Stimulated activated CD8-positive, alpha-beta memory T cell treated with anti-CD3 and anti-CD28 coated beads, Interleukin-15, amount 100 ng/mL, for 4 hours (primary cell): ENCODE data around the gene CDH12.
"Not testable (repeated sequence)": the region's sequence is repeated elsewhere in the genome, so short reads cannot be mapped to it uniquely, and the experiment has no call there.

Source experiments
- DNase-seq, 2 donors: peaks; one replicate each; pipeline ENCODE4 v3.0.0-alpha.2; 2020; ENCODE audit warnings: low read depth in 2 of 2

The CDH12 gene

GRCh38 chr5:22649074-22649473, 204.1 kb downstream of the CDH12 start:
- DNase-seq: no peak

GRCh38 chr5:22644859-22645258, 208.3 kb downstream of the CDH12 start:
- DNase-seq: no peak

DNA sequence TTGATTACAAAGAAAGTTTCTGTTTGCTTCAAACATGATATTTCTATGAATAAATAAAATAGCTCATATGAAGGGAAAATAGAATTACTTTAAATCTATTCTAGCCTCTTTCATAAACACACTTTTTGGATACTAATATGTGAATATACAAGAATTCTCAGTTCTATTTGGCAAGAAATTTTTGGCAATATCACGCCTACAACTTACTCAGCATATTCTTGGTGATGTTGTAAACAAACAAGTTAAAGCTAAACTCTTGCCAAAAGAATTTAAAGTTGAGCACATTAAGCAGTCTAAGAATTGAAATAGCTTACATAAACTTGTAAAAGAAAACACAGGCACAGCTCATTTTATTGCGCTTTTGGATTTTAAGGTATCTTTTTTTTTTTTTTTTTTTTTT, 209.8 kb downstream of the CDH12 start:
- no peak for DNase-seq

DNA sequence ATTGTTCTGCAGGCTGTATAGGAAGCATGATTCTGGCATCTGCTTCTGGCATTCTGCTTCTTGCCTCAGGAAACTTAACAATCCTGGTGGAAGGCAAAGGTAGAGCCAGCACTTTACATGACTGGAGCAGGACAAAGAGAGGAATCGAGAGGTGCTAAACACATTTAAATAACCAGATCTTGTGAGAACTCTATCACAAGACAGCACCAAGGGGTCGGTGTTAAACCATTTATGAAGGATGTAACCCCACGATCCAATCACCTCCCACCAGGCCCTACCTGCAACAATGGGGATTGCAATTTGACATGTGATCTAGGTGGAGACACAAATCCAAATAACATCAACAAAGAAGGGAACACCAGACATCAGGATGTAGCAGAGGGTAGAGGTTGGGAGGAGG, 221.5 kb downstream of the CDH12 start:
- no peak for DNase-seq

DNA sequence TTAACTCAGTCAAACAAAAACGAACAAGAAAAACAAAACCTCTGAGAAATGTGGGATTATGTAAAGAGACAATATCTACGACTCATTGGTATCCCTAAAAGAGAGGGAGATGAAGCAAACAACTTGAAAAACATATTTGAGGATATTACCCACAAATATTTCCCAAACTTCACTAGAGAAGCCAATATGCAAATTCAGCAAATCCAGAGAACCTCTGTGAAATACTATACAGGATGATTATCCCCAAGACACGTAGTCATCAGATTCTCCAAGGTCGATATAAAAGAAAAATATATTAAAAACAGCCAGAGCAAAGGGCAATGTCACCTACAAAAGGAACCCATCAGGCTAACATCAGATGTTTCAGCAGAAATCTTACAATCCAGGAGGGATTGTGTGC, 226.1 kb downstream of the CDH12 start:
- DNase-seq: no peak

- DNase-seq: no peak
Observed at GRCh38 chr5:22625451-22625850, 227.7 kb downstream of the CDH12 start.

GRCh38 chr5:22621084-22621483, 232.1 kb downstream of the CDH12 start:
- DNase-seq: no peak

DNA sequence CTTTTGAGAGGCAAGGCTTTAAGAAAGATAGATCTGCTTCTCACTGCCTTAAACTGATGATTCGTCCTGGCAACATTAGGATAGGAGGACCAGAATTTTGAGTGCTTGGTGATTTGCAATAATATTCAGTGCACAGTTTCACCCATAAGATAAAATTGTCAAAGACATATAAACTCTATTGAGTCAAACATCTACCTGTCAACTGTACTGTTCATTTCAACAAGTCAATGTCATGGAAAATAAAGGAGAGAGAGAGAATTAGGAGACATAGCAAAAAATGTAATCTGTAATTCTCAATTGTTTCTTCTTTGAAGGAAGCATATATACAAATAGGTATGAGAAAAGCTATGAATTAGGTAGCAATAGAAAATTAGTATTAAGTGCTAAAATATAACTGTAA, 237.2 kb downstream of the CDH12 start:
- DNase-seq: no peak

GRCh38 chr5:22614486-22615094, 238.6 kb downstream of the CDH12 start:
- DNase-seq: no peak

DNA sequence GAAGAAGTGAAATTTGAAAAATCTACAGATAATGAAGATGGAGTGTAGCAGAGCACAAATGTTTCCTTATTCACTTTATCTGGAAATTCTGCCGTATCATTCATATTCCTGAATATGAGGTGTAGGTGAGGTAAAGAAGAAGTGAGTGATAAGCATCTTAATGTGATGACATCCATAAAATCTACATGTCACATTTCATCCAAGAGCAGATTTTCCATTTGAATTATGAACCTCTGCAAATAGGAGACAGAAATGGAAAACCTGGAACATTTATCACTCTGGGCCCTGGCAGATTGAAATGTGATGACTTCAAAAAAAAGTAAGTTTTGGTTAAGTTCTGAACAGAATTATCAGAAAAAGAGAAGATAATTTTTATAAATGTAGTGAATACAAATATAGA, 240.2 kb downstream of the CDH12 start:
- DNase-seq: no peak

GRCh38 chr5:22611327-22611726, 241.8 kb downstream of the CDH12 start:
- no peak for DNase-seq

DNA sequence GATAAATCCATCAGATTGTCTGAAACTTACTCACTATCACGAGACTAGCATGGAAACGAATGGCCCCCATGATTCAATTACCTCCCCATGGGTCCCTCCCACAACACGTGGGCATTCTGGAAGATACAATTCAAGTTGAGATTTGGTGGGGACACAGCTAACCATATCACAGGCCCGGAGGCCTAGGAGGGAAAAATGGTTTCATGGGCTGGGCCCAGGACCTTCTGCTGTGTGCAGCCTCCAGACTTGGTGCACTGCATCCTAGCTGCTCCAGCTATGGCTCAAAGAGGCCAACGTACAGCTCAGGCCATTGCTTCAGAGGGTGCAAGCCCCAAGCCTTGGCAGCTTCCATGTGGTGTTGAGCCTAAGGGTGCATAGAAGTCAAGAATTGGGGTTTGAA, 245.6 kb downstream of the CDH12 start:
- DNase-seq: not testable (repeated sequence)

- DNase-seq: no peak
Observed at GRCh38 chr5:22605473-22605872, 247.7 kb downstream of the CDH12 start.

DNA sequence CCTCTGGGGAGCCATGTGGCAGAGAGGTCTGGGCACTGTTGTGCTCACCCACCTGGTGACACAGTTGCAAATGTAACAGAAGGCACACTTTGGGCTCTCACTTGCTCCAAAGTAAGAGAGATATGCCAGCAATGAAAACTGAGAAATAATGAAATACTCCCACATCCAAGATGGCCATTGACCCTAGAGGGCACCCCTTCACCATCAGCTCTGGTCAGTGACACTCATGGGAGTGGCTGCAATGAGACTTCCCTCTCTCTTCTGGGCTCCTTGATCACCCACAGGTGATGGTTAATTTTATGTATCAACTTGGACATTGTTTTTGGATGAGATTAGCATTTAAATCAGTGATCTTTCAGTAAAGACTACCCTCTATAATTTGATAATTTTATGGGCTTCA, 248.4 kb downstream of the CDH12 start:
- no peak for DNase-seq

DNA sequence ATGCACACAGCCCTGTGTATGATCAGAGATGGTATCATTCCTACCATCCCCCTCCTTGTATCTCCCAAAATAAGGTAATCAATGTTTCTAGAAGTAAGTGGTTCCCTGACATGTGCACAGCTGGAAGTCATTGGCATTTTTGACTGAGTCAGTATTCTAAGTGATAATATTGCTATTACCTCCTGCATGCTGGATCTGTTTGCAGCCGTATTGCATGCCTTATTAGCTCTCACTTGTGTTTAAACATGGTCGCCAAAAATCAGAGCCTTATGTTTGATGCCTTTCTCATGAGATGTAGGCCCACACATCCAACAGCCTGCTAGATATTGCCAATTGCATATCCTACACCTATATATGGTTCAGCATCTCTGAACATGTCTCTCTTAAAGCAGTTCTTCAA, 254.3 kb downstream of the CDH12 start:
- DNase-seq: no peak

GRCh38 chr5:22596404-22596970, 256.7 kb downstream of the CDH12 start:
- DNase-seq: no peak

DNA sequence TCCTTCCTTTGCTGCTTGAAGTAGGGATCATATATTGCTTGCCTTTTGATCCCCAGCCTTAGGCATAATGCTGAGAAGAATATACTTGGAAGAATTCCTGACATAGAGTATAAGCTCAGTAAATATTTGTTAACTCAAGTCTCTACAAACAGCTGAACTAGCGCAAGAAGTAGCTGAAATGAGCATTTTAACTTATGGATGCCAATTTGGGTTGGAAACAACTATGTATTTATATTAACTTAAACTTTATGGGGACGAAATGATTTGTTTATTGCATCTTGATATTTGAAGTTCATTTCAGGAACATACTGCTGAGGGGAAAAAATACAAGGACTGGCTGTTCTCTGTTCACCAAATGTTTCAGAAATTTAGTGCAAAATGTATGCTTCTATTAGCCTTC, 258.7 kb downstream of the CDH12 start:
- DNase-seq: no peak

DNA sequence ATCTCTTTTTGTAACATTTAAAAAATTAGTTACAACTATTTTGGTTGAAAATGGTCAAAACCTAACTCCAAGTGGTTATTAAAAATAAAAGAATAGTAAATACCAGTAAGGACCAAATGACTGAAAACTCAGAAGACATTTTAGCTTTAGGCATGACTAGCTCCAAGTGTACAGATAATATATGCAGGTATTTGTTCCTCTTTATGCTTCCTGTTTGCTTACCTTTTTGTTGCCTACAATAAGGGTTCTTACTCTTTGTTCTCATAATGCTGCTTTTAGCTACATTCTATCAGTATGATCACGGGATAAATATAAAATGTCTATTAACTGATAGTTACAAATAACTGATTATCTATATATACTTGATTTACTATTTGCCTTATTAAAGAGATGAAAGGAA, 259.6 kb downstream of the CDH12 start:
- DNase-seq: no peak

- no peak for DNase-seq
Observed at GRCh38 chr5:22591461-22591860, 261.7 kb downstream of the CDH12 start.

GRCh38 chr5:22590677-22591268, 262.4 kb downstream of the CDH12 start:
- DNase-seq: no peak

DNA sequence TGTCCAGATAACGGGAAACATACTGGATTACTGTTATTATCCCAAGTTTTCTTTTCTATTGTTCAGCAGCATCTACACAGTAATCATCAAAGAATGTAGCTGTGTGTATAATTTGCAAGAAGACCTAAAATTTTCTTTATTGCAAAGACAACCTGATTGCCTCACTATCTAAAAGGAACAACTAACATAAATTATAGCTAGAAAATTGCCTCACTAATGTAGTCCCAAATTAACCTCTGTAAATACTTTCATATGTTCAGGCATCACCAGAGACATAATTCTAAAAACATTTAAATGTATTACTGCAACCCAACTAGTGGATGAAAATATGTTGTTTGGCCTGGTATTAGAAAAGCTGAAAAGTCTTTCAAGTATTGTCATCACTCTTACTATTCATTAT, 275.4 kb downstream of the CDH12 start:
- DNase-seq: no peak

DNA sequence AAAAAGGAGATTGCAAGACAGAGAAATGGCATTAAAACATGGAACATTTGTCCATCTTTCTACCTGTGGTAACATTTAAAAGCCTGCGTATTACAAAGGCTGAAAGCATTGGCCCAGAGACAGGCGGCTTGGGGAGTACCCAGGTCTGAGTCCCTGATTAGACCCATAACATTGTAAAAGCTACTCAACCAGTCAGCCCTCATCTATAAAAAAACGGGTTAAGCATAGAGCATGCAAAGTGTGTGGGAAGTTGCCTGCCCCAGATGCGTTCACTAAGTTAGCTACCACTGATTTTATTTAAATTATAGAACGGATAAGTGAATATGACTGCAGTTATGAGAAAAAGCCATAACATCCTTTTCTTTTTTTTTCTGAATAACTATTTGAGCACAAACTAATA, 276.1 kb downstream of the CDH12 start:
- DNase-seq: no peak

- no peak for DNase-seq
Observed at GRCh38 chr5:22572941-22573340, 280.2 kb downstream of the CDH12 start.

DNA sequence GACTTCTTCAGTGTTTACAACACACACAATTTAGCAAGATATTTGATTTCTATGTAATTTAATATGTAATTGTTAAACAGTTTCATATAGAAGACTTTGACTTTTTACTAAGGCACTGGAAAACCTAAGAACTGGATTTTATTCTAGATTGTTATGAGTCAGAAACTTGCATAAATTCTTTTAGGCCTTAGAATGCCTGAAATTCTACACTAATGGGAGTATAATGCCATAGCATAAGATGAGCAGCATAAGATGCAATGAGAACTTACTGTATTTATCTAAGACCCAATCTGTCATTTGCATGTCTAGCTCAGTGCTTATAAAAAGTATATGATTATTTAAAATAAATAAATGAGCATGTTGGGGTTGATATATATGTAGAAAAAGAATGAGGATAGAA, 285.2 kb downstream of the CDH12 start:
- DNase-seq: no peak
